Inferior parietal cortex (tissue), 1 donor: ENCODE results near the gene ZNF420.

Experiments used
- DNase-seq: peaks from one replicate; pipeline ENCODE4 v3.0.0-alpha.2; 2016; ENCODE audit errors: extremely low spot score

Gene ZNF420

DNA sequence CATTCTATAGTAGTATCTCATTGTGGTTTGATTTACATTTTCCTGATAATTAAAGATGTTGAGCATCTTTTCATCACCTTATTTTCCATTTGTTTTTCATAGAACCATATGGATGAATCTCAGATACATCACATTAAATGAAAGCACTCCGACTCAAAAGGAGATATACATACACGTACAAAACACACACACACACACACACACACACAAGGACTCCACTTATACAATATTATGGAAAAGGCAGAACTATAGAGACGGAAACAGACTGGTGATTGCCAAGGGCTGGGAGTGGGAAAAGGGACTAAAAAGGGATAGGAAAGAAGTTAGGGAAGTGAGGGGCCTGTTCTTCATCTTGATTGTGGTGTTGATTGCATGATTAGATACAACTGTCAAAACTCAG is 70.0 kb downstream of the ZNF420 start:
- DNase-seq = no peak

GRCh38 chr19:37160153-37160552 is 81.9 kb downstream of the ZNF420 start:
- no peak for DNase-seq

GRCh38 chr19:37165635-37166034 is 87.4 kb downstream of the ZNF420 start:
- no peak for DNase-seq

- DNase-seq = peak; percentile 99
Measured at GRCh38 chr19:37172368-37173366, 94.4 kb downstream of the ZNF420 start, which contains the start of gene ZNF585A. ZNF585A (minus strand) TSS chr19:37172695; CDS start chr19:37169910, 2,785 bp downstream.
